Spinal cord (tissue), 10 donors: ENCODE results near the gene DOCK1. TPM values are rescaled to one million over a fixed set of nuclear protein-coding genes. Genes with fewer than 3 reads are reported as not detected.

Source experiments
- DNase-seq, 6 donors: peaks; one replicate each; pipeline versions ENCODE4 v3.0.0 to v3.0.0-alpha.2; 2013 to 2015; ENCODE audit warnings: low spot score in 6 of 6, low read depth in 4 of 6
- H3K27ac ChIP-seq: one replicate; pipeline ENCODE4 v1.5.1; 2013; ENCODE audit warnings: low read depth, low read length, control low read depth
- H3K27me3 ChIP-seq: one replicate; pipeline ENCODE4 v1.6.1; 2013; ENCODE audit warnings: low read length; ENCODE audit not compliant: control insufficient read depth, insufficient read depth
- H3K36me3 ChIP-seq: one replicate; pipeline ENCODE4 v1.6.1; 2013; ENCODE audit warnings: low read length; ENCODE audit not compliant: control insufficient read depth, insufficient read depth
- H3K4me1 ChIP-seq: one replicate; pipeline ENCODE4 v1.6.1; 2013; ENCODE audit warnings: low read length; ENCODE audit not compliant: control insufficient read depth, insufficient read depth
- H3K4me3 ChIP-seq: one replicate; pipeline ENCODE4 v1.5.1; 2013; ENCODE audit warnings: low read depth, low read length, control low read depth
- H3K9me3 ChIP-seq: one replicate; pipeline ENCODE4 v1.6.1; 2013; ENCODE audit warnings: low read length; ENCODE audit not compliant: control insufficient read depth, insufficient read depth
- WGBS: methylation state at CpG from one replicate; pipeline ENCODE4 v1.1.5; 2013; ENCODE audit warnings: missing lambda C conversion rate; ENCODE audit not compliant: insufficient coverage; 5-methylcytosine and 5-hydroxymethylcytosine counted together
- polyA plus RNA-seq, 2 donors: library from polyadenylated mRNA; unstranded; fragments of 120-200 nt; gene quantifications; one replicate each; pipeline ENCODE4 v1.2.1, GENCODE V29; 2013; ENCODE audit not compliant: insufficient read length in 2 of 2
- total RNA-seq, 2 donors: library from RNA; depleted of rRNA in 1 of 2; stranded (reverse); fragments of 120-200 nt in 1 of 2; fragments of >200 nt in 1 of 2; gene quantifications; one replicate each; pipeline versions ENCODE4 v1.2.3 to v1.2.4, GENCODE V29; 2013 to 2014
- donor health status: healthy.

Gene DOCK1
- total and polyA plus RNA-seq, 4 donors = 31.3 to 74.1 (median 50.3) TPM

DNA sequence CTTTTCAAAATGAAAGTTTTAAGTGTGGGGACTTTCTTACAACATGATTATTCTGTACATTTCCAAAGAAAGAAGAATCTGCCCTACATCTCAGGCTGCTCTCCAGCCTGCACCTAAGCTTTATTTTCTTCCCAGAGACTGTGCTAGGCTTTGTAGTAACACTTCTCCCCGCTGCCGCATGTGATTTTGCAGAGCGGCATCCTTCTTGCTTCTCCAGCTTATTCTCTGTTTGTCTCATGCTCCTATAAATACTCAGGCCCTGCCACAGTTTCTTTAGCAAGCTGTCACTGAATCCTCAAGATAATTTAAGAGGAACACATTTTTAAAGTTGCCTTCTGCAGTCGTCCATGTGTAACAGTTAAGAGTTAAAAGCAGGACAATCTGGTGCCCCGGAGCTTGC, 237.6 kb downstream of the DOCK1 start:
- DNase-seq = peak in 2 of 6 donors; percentile 64 to 75
- WGBS = 51% methylated on average over 4 of the region's 5 CpGs
- Histone ChIP-seq H3K36me3 (peaks cover 13% of the 10 kb centered on the region), H3K27me3 (no peaks in the 10 kb centered on the region), H3K9me3 (no peaks in the 10 kb centered on the region), H3K4me1 (peaks cover 8% of the 10 kb centered on the region), H3K4me3 (no peak overlapping the region), H3K27ac (no peak overlapping the region)

GRCh38 chr10:127145173-127145572, 239.9 kb downstream of the DOCK1 start:
- H3K4me3 ChIP-seq = no peak overlapping the region
- no peaks in the 10 kb centered on the region for H3K9me3 ChIP-seq
- DNase-seq = no peak
- peaks cover 8% of the 10 kb centered on the region for H3K4me1 ChIP-seq
- no peaks in the 10 kb centered on the region for H3K27me3 ChIP-seq
- H3K36me3 ChIP-seq = peaks cover 12% of the 10 kb centered on the region
- no peak overlapping the region for H3K27ac ChIP-seq
- 96% methylated on average over 6 of the region's 6 CpGs for WGBS

DNA sequence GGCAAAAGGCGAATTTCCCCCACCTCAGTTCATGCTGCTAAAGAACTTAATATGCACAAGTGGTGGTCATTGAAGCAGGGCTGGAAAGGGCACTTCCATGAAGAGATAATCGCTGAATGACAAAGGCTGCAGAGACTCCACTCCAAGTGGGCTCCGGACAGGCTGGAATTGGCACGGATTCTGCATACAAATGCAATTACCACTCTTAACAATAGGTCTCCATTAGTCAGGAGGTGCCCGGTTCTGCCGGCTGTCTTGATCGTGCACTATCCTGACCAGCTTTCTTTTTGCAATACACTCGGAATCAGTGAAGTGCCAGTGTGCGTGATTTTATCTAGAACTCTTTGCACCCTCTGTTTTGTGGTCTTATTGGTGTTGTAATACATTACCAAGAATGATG, 241.4 kb downstream of the DOCK1 start:
- H3K4me3 ChIP-seq = no peak overlapping the region
- H3K27me3 ChIP-seq = no peaks in the 10 kb centered on the region
- H3K4me1 ChIP-seq = peaks cover 8% of the 10 kb centered on the region
- no peak overlapping the region for H3K27ac ChIP-seq
- H3K36me3 ChIP-seq = peaks cover 6% of the 10 kb centered on the region
- WGBS = 48% methylated on average over 3 of the region's 9 CpGs
- DNase-seq = peak in 1 of 6 donors; percentile 64
- H3K9me3 ChIP-seq = no peaks in the 10 kb centered on the region

GRCh38 chr10:127148066-127148932, 243.1 kb downstream of the DOCK1 start:
- no peak for DNase-seq
- H3K27me3 ChIP-seq = no peaks in the 10 kb centered on the region
- H3K27ac ChIP-seq = no peak overlapping the region
- H3K4me3 ChIP-seq = no peak overlapping the region
- no peaks in the 10 kb centered on the region for H3K9me3 ChIP-seq
- WGBS = 90% methylated on average over 5 of the region's 15 CpGs
- H3K4me1 ChIP-seq = peaks cover 6% of the 10 kb centered on the region
- H3K36me3 ChIP-seq = peaks cover 3% of the 10 kb centered on the region

GRCh38 chr10:127148933-127149220, 243.6 kb downstream of the DOCK1 start:
- H3K27me3 ChIP-seq = no peaks in the 10 kb centered on the region
- 60% methylated on average over 1 of the region's 2 CpGs for WGBS
- peaks cover 3% of the 10 kb centered on the region for H3K36me3 ChIP-seq
- no peak overlapping the region for H3K4me3 ChIP-seq
- no peak for DNase-seq
- no peak overlapping the region for H3K27ac ChIP-seq
- no peaks in the 10 kb centered on the region for H3K9me3 ChIP-seq
- H3K4me1 ChIP-seq = peaks cover 3% of the 10 kb centered on the region

DNA sequence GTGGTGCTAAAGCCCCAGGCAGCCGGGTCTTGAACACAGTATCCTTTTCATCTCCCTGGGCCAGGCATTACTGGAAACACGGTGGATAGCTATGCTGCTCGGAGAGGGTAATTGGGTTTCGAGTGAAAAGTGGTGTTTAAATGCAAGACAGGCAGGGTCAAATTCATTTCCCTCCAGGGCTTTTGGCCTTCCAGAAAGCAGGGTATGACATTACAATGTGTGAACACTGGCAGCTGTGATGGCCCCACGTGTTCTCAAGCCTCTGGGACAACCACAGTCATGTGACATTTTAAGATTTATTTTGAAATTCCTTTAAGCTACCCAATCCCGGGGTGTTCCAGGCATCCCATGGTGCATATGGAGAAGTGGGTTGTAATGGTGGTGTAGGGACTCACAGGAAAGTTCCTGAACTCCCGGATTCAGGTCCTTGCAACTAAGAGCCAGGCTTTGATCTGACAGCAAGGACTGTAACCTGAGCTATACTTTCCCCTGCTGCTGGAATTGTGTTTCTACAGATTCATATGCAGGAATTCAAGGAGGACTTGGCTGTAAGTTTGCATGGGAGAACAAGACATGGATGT, 244.4 kb downstream of the DOCK1 start:
- Histone ChIP-seq H3K4me3 (no peak overlapping the region), H3K4me1 (peaks cover 3% of the 10 kb centered on the region), H3K27me3 (no peaks in the 10 kb centered on the region), H3K27ac (no peak overlapping the region), H3K9me3 (no peaks in the 10 kb centered on the region), H3K36me3 (peaks cover 3% of the 10 kb centered on the region)
- 73% methylated on average over 5 of the region's 7 CpGs for WGBS
- peak in 1 of 6 donors; percentile 60 for DNase-seq

- 92% methylated on average over 5 of the region's 5 CpGs for WGBS
- Histone ChIP-seq H3K27ac (no peak overlapping the region), H3K27me3 (no peaks in the 10 kb centered on the region), H3K9me3 (no peaks in the 10 kb centered on the region), H3K4me1 (peaks cover 3% of the 10 kb centered on the region), H3K4me3 (no peak overlapping the region), H3K36me3 (peaks cover 3% of the 10 kb centered on the region)
- DNase-seq = no peak
Observed at GRCh38 chr10:127150136-127150535, 244.9 kb downstream of the DOCK1 start.

- Histone ChIP-seq H3K27me3 (no peaks in the 10 kb centered on the region), H3K9me3 (no peaks in the 10 kb centered on the region), H3K27ac (no peak overlapping the region), H3K4me1 (peaks cover 3% of the 10 kb centered on the region), H3K36me3 (peaks cover 3% of the 10 kb centered on the region), H3K4me3 (no peak overlapping the region)
- WGBS = 94% methylated on average over 7 of the region's 10 CpGs
- DNase-seq = no peak
Observed at GRCh38 chr10:127151541-127151940, 246.3 kb downstream of the DOCK1 start.

DNA sequence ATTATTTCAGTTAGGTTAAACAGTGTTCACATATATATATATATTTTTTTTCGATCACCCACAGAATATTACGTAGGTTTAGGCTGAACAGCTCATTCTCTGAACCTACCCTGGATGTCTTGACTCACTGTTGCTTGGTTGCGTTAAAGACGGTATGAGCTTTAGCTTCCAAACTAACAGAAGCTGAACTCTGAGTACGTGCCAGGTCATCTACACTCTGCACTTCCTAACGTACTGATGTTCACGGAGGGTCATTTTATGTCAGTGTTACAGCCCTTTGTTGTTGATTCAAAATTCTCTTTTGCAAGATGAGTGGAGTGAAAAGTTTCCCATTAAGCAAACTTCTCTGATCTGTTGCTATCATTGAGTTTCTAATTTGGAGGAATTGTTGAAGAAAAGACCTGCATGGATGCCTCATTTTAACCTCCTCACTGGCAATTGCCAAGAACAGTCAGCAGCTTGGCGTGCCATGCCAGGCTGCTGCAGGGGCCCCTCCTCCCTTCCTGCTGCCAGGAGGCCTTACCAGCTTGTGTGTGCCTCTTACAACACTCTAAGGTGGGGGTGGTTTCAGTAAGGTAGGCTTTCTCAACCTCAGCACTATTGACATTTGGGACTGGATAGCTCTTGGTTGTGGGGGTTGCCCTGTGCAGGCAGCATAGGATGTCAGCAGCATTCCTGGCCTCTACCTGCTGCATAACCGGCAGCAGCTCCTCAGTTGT, 246.9 kb downstream of the DOCK1 start:
- no peak overlapping the region for H3K4me3 ChIP-seq
- DNase-seq = peak in 1 of 6 donors; percentile 43
- no peaks in the 10 kb centered on the region for H3K9me3 ChIP-seq
- 50% methylated on average over 3 of the region's 9 CpGs for WGBS
- H3K27ac ChIP-seq = no peak overlapping the region
- H3K27me3 ChIP-seq = no peaks in the 10 kb centered on the region
- peaks cover 3% of the 10 kb centered on the region for H3K36me3 ChIP-seq
- peaks cover 3% of the 10 kb centered on the region for H3K4me1 ChIP-seq
